HG03442 (cell line): ENCODE measurements around the gene ACBD3.

Experiments used
- ATAC-seq: cut with Tn5 transposase; IDR thresholded peaks from one replicate; pipeline ENCODE4 v1.9.1; 2021; ENCODE audit warnings: mild to moderate bottlenecking, moderate library complexity; ENCODE audit not compliant: unreplicated experiment

The ACBD3 gene

GRCh38 chr1:226135059-226135651, 51.4 kb downstream of the ACBD3 start:
- no peak for ATAC-seq

GRCh38 chr1:226134170-226135058, 52.1 kb downstream of the ACBD3 start:
- ATAC-seq = no peak

- no peak for ATAC-seq
Observed at GRCh38 chr1:226133504-226134123, 52.9 kb downstream of the ACBD3 start.

GRCh38 chr1:226132728-226133503, 53.6 kb downstream of the ACBD3 start:
- peak; percentile 45 for ATAC-seq

GRCh38 chr1:226131639-226132038, 54.9 kb downstream of the ACBD3 start:
- no peak for ATAC-seq

GRCh38 chr1:226129230-226129629, 57.3 kb downstream of the ACBD3 start:
- no peak for ATAC-seq

GRCh38 chr1:226128487-226129075, 58.0 kb downstream of the ACBD3 start:
- ATAC-seq = no peak

GRCh38 chr1:226126824-226127569, 59.5 kb downstream of the ACBD3 start:
- no peak for ATAC-seq

- no peak for ATAC-seq
Observed at GRCh38 chr1:226125831-226126230, 60.7 kb downstream of the ACBD3 start.

GRCh38 chr1:226125097-226125630, 61.4 kb downstream of the ACBD3 start:
- ATAC-seq = no peak

- ATAC-seq = no peak
Observed at GRCh38 chr1:226123591-226124471, 62.7 kb downstream of the ACBD3 start.

GRCh38 chr1:226123212-226123560, 63.4 kb downstream of the ACBD3 start:
- ATAC-seq = no peak

GRCh38 chr1:226121587-226122400, 64.7 kb downstream of the ACBD3 start:
- peak; percentile 63 for ATAC-seq

GRCh38 chr1:226121049-226121586, 65.4 kb downstream of the ACBD3 start:
- ATAC-seq = no peak

GRCh38 chr1:226120398-226120797, 66.1 kb downstream of the ACBD3 start:
- no peak for ATAC-seq

GRCh38 chr1:226119169-226119568, 67.4 kb downstream of the ACBD3 start:
- ATAC-seq = no peak

- ATAC-seq = no peak
Observed at GRCh38 chr1:226118357-226118756, 68.2 kb downstream of the ACBD3 start.

- ATAC-seq = no peak
Observed at GRCh38 chr1:226117330-226117729, 69.2 kb downstream of the ACBD3 start.
